ENCODE data around the gene ZNF609.
"Not testable (repeated sequence)": the region's sequence is repeated elsewhere in the genome, so short reads cannot be mapped to it uniquely, and the experiment has no call there.

ZNF609 gene

DNA sequence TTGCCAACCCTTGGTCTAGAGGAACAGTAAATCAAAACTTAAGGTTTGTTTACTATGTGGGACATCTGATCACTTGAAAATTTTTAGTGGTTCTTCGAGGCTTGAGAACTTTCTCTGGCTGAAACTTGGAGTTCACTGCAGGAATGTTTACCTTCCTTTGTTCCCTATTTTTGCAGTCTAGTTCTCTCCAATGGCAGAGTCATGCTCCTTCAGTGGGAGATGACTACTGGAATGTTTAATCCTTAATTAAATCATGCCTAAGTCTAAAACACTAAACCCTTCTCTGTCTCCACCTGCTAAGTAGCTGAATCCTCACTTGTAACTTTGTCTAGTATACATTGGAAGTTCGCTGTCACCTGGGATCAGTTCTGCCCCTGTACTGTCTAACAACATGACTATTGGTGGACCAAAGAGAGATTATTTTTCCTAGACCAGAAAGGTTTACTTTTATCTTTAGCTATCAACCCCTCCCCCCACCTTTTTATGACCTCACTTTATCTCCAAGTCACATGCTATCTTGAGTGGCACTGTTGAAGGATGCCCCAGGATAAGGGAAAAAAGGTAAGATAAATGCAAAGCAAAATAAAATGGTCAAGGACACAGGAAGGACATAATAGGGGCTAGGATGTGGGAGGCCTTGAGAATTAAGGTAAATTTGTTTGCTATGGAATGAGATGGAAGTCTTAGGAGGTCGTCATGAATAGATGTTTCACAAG lies 1.2 kb upstream of the ZNF609 start:
- no peak for DNase-seq

DNA sequence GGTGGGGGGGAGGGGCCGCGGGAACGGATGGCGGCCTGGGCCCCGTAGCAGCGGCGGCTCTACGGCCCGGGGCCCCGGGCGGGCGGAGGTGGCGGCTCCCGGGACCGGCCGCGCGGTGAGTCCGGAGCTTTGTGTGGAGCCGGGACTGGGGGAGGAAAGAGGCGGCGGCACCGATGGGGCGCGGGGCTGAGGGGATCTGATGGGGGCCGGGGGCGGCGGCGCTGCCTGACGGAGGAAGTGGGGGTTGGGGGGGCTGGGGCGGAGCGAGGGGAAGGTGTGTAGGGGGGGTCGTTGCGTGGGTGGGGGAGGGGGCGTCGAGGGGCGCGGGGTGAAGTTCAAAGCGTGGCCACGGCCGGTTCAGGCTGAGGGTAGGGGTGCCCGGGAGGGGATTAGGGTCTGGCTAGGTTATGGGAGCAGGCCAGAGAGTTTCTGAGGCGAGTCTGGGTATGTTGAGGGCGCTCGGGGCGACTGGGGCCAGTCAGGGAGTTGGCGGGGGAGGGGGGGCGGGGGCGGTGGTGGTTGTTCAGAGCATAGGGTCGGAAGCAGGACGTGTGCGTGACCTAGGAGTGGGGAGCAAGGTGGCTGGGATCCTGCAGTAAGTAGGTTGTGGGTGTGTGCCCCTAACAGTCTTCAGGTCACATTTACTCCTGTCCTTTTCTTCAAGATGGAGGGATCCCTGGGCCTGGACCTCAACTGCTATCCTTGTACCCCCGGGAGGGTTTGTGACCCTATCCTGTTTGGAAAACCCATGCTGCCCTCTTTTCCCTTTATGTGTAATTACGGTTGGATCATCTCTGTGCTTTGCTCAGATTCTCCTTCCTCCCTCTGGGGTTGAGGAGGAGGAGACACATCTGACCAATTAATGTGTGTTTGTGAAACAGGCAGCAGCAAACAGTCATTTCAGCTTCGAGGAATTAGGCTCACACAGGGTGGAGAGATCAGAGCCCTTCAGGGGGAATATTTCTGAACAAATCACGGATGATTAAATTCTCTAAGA lies 644 bp downstream of the ZNF609 start:
- DNase-seq, result peak; percentile 35 to 39

DNA sequence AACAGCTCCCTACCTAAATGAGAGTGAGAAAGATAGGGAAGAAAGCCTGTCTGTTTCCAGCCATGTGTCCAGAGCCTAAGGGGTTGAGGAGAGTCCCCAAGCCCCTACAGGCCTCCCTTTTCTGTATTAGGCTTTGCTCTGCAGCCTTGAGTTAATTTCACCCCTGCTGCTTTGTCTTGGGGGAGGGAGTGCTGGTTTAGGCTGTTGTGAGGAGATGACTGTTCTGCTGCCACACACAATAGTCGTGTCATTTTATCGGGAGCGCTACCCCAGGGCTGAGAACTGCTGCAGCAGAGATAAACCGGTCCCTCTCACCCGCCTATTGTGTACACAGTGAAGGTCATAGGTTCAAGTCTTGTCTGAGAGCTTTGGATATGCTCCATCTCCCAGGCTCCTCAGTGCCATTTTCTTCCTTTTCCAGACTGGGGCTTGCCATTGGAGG lies 1.4 kb downstream of the ZNF609 start:
- peak in 1 of 2 donors; percentile 6 for DNase-seq

DNA sequence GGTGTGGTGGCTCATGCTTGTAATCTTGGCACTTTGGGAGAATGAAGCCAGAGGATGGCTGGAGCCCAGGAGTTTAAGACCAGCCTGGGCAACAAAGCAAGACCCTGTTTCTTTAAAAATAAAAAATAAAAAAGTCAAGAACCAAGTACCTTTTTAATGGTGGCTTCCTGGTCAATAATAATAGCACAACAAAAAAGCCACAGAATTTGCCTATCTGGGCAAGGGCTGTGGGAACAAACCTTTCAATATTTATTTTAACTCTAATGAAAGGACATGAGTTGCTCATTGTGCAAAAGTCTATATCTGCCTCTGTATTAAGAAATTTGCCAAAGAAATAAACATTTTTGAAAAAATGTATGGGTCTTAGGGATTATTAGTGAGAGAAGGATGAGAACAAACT lies 2.1 kb downstream of the ZNF609 start:
- no peak for DNase-seq

DNA sequence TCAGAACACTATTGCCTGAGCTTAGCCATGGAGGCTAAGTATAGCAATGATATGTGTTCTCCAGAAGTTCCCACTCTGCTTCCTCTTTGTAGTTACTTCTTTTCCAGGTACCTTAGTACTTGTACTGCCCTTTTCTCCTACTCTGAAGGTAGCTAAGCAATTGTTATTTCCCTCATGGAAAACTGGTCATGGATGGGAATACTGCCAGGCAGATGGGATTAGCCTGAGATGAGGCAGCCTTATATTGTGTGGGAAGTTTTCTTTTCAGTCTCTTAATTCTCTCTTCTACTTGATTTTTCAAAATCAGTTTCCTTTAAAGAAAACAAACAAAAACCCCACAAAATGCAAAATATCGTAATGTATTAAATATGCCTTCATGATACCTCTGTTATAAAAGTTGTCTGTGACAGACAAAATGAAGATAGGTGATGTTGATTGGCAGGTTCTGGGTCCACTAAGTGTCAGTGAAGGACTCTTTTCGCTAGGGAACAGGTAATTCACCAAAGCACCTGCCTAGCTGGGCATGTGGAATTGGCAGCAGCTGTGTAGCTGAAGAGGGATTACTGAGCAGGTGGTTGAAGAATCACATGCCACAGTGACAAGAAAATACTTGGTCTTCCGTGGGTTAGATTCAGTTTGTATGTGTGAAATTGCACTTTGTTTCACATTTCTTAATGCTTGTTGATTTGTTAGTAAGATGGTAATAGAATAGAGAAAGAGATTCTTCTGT lies 4.1 kb downstream of the ZNF609 start:
- DNase-seq, result peak in 1 of 2 donors; percentile 14

DNA sequence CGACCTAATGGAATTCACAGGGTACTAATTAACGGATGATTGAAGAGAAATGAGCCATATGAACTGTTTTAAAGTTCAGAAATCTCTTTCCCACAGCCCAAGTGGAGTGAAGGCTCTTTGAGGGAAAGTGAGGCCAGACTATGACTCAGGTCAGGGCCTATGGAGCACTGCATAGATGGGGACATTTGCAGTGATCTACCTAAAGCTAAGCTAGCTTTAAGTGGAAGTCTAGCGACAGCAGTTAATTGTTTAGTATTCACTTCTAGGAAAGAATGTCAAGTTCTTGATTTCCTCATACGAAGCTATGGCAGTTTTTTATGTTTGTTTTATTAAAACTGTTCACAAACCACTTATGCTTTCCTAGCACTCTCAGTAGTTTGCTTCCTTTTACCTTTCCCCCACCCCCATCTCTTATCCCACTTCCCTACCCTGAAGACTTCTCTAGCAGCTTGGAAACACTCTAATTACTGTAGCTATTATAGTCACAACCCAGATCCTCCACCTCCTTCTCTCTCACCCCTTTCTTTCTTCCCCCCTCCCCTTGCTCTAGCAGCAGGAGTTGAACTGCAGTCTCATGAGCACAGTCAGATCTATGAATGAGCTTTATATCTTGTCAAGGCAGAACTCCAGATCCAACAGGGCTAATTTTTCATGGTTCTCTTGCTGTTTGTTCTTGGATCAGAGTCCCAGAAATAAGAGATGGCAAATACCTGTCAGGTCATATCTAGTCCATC lies 6.2 kb downstream of the ZNF609 start:
- DNase-seq, result no peak

DNA sequence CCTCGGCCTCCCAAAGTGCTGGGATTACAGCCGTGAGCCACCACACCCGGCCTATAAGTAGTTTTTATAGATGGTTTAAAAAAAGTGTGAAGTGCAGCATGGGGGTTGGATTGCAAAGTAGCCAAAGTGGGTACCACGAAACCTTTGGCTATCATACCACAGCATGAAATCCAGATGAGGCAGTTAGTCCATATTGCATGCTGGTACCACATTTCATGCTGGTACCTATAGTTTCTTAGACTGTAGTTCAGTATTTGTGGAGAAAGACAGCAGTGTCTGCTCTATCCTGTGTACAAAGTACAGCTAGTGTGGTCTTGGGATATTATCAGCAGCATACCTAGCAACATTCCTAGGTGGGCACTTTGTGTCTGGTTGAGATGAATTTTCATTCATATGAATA lies 11.8 kb downstream of the ZNF609 start:
- DNase-seq, result no peak

DNA sequence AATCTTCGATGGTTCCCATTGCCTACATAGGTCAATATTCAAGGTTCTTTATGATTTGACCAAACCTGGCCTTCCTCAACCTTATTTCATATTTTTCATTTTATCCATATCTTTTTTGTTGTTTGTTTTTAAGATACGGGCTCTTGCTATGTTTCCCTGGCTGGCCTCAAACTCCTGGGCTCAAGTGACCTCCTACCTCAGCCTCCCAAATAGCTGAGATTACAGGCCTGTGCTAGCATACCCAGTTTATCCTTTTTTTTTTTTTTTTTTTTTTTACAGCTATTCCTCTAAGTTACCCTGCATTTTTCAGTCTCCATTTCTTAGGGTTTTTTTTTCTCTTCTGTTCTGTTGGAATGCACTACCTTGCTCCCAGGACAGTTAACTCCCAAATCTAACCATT lies 14.5 kb downstream of the ZNF609 start:
- DNase-seq, result no peak

DNA sequence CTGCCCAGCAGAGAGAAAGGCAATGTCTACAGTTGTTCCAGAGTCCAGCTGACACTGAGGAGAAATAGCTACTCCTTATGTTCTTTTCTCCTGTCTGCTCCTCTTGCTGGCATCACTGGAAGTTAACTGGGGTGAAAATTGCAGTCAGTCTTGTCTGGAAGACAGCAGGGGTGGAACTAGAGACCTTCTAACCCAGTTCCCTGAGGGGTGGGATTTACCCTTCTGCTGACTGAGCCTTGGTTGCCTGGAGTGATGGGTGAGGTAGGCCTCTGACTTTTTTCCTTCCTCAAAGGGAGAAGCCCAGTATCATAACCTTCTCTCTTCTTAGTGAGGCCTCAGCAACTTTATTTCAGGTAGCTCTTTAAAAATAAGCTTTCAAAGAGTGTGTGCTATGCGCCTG lies 16.2 kb downstream of the ZNF609 start:
- DNase-seq, result no peak

DNA sequence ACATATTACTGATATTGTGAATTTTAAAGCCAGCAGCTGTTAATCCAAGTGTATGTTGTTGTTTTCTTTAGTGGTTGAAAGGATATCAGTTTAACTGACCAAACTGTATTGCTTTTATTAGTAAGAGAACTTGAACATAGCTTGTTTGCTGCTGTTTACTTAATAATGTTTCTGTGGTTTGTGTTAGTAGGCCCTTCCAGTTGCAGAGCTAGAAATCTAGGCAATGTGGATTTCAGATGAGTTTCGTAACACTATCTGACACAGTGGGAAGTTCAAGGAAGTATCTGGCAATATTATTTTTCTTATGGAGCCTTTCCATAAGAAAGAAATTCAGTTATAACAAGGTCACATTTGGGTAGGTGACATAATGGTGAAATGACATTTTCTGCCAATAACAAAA lies 18.5 kb downstream of the ZNF609 start:
- DNase-seq, result no peak

DNA sequence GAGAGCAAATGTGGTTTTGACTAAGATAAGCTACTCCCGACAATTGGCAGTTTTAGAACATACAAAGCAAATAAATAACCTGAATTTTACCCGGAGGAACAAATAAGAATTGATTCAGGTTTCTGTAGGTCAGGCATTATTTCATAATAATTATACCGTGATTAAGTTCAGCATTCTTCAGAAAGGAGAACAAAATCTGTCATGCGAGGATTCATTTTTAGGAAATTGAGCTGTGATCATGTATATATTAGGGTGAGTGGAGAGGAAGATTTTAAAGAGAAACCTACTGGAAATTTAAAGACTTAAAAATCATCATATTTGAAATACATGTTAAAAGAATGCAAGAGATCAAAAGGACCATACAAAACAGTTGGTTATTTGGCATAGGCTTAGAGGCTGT lies 20.5 kb downstream of the ZNF609 start:
- DNase-seq, result no peak

DNA sequence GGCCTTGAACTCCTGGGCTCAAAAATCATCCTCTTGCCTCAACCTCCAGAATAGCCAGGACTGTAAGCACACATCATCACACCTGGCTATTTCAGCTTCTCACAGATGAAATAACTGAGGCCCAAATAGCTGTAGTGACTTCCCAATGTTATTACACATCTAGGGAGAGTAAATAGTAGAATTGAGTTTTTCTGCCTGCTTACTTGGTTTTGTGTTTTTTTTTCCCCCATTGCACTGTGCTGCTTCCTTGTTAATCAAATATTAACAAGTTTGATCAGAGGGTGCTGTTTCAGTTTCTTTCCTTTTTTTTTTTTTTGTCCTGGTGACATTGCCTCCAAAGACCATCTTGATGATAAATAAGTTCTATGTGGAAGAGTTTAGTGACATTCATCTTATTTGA lies 23.4 kb downstream of the ZNF609 start:
- DNase-seq, result no peak

DNA sequence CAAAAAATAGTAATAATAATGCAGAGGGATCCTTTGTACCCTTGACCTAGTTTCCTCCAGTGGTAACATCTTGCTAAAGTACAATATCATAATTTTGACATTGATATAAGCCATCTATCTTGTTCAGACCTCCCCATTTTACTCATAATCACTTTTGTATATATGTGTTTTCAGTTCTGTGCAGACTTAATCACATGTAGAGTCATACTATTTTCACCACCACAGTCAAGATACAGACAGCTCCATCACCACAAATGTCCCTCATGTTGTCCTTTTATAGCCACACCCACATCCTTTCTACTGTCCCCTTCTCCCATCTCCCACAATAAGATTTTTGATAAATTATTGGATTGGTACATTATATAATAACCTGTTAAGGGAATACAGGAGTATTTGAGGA lies 25.4 kb downstream of the ZNF609 start:
- DNase-seq, result no peak

DNA sequence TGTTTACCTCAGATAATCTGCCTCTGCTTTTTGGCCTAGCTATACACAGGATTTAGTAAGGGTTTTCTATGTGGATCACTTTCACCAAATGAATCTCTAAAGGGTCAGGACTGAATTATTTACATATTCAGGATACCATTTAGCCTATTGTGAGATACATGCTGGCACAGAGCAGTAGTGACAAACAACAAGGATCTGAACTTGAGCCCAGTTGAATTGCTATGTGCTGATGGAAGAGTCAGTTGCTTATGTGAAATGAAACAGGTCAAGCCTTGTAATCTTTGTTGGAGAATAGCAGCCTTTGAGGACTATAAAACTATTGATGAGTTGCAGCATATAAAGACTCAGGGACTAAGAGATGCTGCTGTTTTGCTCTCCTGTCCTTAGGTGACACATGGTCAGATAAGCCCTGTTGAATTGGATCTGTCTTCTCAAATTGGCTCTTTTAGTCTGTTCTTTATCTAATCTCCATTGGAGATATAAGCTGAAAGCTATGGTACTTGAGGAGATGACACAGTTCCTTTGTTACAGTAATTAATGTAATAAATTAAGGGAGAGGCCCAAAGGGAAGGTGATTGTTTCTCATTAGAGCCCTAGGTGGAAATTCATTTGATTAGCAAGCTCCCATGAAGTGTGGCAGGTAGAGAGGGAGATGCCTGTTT lies 30.4 kb downstream of the ZNF609 start:
- no peak for DNase-seq

DNA sequence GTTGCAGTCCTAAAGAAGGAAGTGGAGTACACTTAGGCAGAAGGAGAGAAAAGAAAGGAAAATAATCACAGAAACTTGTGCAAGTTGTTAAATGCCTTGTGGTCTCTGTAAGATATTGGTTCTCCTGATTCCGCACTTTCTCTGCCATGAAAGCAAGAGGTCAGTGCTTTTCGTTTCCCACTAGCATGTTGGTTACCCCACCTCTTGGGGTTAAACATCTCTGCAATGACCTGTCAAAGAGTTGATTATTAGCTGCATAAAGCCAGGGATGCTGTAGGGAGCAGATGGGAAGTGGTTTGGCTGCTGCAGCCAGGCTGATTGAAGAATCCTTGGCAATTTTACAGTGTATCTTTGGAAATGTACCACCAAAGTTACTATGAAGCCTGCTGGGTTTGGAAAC lies 33.3 kb downstream of the ZNF609 start:
- DNase-seq, result no peak

DNA sequence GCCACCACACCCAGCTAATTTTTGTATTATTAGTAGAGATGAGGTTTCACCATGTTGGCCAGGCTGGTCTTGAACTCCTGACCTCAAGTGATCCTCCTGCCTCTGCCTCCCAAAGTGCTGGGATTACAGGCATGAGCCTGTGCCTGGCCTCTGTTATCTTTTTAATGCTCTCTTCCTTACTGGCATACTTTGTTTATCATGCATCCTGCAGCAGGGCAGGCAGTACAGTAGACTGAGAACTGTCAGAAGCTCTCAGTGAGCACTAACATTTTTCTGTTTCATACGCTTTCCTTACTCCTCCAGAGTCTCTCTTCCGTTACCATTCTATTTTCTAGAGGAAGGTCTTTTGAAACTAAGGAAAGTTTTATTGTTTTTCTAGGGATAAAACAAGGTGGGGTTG lies 35.6 kb downstream of the ZNF609 start:
- DNase-seq, result not testable (repeated sequence)

DNA sequence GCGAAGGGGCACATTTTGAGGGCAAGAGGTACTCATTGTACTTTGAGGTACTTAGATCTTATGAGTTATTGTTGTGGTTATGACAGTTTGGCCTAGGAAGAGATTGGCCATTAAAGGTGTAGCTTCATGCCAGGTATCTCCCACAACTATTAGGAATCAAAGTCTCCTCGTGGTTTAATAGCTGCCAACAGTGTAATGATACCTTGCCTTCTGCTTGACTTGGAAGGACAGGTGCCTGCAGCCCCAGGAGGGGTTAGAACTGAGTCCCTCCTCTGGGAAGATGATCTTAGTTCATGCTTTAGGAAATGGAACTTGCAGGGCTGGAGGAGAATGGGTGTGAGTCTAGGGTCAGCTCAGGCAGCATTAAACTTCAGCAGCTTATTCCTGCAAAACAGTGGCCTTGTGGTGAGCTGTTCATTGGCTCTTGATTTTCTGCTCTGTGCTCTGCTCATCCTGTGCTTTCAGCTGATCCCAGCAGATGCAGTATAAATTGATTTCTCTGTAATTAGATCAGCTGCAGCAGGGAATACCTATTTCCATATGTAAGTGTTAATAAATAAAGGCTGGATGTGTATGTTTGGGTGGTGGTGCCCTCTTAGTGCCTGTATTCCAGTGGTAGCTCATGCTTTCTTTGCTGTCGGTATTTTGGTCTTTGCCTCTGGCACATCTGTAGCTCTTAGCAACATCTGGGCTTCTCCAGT lies 40.5 kb downstream of the ZNF609 start:
- DNase-seq, result no peak

DNA sequence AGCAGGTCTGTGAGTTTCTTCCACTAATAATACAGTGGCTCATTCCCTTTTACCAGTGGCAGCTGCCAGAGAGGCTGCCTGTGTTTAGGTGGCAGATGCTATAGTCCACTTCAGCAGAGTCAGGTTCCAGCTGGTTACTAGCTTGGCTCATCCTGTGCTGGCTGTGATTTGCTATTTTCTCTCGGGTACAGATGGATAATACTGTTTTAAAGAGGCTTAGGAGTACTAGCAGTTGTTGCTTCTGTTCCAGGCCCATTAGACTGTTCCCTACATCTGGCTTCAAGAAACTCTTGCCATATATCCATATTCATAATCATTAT lies 41.0 kb downstream of the ZNF609 start:
- DNase-seq, result no peak

DNA sequence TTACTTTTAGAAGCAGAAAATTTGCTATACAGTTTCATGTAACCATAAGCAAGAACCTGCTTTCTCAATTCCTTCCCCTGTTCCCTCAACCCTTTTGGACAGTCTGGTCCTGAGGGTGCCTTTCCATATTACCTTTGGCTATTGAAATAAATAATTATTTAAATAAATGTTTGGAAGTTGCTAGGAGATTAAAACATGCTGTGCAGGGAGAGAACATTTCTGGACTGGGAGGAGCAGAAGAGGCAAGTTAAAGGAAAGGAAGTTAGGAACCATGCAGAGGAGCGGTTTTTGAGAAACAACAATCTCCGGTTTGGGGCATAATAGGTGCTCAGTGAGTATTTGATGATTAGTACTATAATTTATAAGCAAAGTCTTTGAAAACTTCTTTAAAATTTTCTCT lies 41.8 kb downstream of the ZNF609 start:
- DNase-seq, result no peak

DNA sequence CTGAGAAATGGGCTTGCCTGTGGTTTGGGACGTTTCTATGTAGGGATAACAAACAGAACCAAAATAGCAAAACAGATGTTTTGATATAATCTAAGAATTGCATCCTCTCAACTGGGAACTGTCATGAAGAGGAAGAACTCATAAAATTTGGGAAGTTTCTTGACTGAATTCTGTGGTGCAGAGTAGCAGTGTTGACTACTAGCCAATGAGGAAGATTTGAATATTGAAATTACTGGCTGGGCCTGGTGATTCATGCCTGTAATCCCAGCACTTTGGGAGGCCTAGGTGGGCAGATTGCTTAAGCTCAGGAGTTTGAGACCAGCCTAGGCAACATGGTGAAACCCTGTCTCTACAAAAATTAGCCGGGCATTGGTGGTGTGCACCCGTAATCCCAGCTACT lies 42.2 kb downstream of the ZNF609 start:
- DNase-seq, result no peak

DNA sequence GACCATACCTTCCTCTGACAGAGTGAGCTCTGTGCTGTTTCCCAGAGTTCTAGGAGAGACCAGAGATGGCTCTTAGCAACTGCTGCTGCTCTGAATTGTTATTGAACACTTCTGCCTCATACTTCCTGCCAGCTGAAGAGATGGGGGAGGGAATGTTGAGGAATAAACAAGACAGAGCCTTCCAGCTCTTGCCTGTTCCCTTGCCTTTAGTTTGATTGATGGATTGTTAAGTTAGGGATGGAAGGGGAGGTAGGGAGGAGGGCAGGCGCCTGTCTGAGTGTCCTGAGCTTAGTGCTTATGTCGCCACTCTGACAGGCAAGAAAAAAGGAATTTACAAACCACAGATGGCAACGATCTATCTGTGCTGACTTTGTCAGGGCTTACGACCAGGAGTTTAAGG lies 42.8 kb downstream of the ZNF609 start:
- no peak for DNase-seq

DNA sequence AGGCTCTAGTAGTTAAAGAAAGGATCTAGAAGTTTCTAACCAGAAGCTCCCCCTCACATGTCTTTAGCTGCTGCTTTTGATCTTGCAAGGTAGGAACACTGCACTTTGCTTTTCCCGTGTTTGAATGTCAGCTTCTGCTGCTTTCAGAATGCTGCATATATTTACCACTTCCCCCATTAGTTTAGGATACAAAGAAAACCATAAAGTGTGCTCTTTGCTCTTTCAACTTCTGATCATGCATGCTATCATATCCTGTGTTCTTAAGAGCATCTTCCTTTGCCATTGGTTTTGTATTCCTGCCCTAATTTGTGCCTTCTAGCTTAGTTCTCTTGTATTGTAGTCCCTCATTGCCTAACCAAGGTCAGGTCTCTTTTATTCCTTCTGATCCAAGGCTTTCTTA lies 43.3 kb downstream of the ZNF609 start:
- no peak for DNase-seq
